BJ (cell line): ENCODE measurements around the gene THAP4. TPM values are rescaled to one million over a fixed set of nuclear protein-coding genes. Genes with fewer than 3 reads are reported as not detected.

Experiments
- CTCF ChIA-PET: fragments of 350-600 bp; formaldehyde crosslinking; extraction: SDS; loops from one replicate; lab custom pipeline; 2021; ENCODE audit warnings: antibody characterized with exemption, inconsistent platforms; lab: Yijun Ruan, JAX
- POLR2A ChIA-PET: fragments of 300-600 bp; sonication (Branson Sonifier 250); formaldehyde crosslinking; extraction: SDS; loops from one replicate; lab custom pipeline; 2021; ENCODE audit warnings: antibody characterized with exemption; lab: Charles Lee
- DNase-seq: peaks from one replicate; pipeline ENCODE4 v3.0.0-alpha.2; 2011; ENCODE audit warnings: low read depth
- H3K27me3 ChIP-seq: 2 replicates; pipeline ENCODE4 v1.6.0; 2011; ENCODE audit warnings: low read length; ENCODE audit not compliant: control insufficient read depth, insufficient read depth
- H3K36me3 ChIP-seq: 2 replicates; pipeline ENCODE4 v1.5.1; 2011; ENCODE audit warnings: low read length; ENCODE audit not compliant: control insufficient read depth, insufficient read depth
- H3K4me3 ChIP-seq: 2 replicates; pipeline ENCODE4 v1.5.1; 2011; ENCODE audit warnings: low read depth, mild to moderate bottlenecking, control low read depth, low read length
- CTCF ChIP-seq: IDR thresholded peaks from 2 replicates; pipeline ENCODE4 v1.5.1; 2011; ENCODE audit warnings: low read depth, mild to moderate bottlenecking, control low read depth, inconsistent platforms, low read length, moderate library complexity; ENCODE audit not compliant: insufficient read depth
- polyA plus RNA-seq: library from polyadenylated mRNA; depleted of rRNA; stranded (reverse); fragments of >200 nt; gene quantifications from 2 replicates; pipeline ENCODE4 v1.2.3, GENCODE V29; 2011

THAP4 gene
- polyA plus RNA-seq, 1 experiment: 50.4 TPM

- CTCF ChIA-PET: interaction anchor here (1.4 to 1.7 kb wide), 2 partner anchors 14 to 197 kb away, joined by 3 to 8 read pairs; no protein-coding TSS in a partner anchor
- no peak overlapping the region for H3K4me3 ChIP-seq
- H3K36me3 ChIP-seq: peaks cover 9% of the 10 kb centered on the region
- H3K27me3 ChIP-seq: no peaks in the 10 kb centered on the region
- DNase-seq: no peak
- TF ChIP-seq CTCF: no peak
- POLR2A ChIA-PET: interaction anchor here (0.7 kb wide), 1 partner anchor 7 kb away, joined by 3 read pairs; the partner anchor contains the start of gene DTYMK
Measured at GRCh38 chr2:241678784-241679540, 42.0 kb upstream of the THAP4 start.

GRCh38 chr2:241678307-241678706 lies 41.3 kb upstream of the THAP4 start:
- DNase-seq: no peak
- H3K36me3 ChIP-seq: peaks cover 9% of the 10 kb centered on the region
- no peak overlapping the region for H3K4me3 ChIP-seq
- POLR2A ChIA-PET: interaction anchor here (0.7 kb wide), 1 partner anchor 8 kb away, joined by 3 read pairs; the partner anchor contains the start of gene DTYMK
- no peaks in the 10 kb centered on the region for H3K27me3 ChIP-seq
- CTCF ChIA-PET: interaction anchor here (1.1 to 1.4 kb wide), 2 partner anchors 9 to 197 kb away, joined by 3 to 5 read pairs; no protein-coding TSS in a partner anchor
- TF ChIP-seq CTCF: no peak

- no peak for DNase-seq
- POLR2A ChIA-PET: no interaction called here
- no peak for TF ChIP-seq CTCF
- H3K36me3 ChIP-seq: peaks cover 9% of the 10 kb centered on the region
- CTCF ChIA-PET: interaction anchor here (0.5 to 1.1 kb wide), 3 partner anchors 8 to 210 kb away, joined by 3 to 5 read pairs (median 4); no protein-coding TSS in a partner anchor
- H3K4me3 ChIP-seq: no peak overlapping the region
- no peaks in the 10 kb centered on the region for H3K27me3 ChIP-seq
Measured at GRCh38 chr2:241677392-241677791, 40.4 kb upstream of the THAP4 start.

DNA sequence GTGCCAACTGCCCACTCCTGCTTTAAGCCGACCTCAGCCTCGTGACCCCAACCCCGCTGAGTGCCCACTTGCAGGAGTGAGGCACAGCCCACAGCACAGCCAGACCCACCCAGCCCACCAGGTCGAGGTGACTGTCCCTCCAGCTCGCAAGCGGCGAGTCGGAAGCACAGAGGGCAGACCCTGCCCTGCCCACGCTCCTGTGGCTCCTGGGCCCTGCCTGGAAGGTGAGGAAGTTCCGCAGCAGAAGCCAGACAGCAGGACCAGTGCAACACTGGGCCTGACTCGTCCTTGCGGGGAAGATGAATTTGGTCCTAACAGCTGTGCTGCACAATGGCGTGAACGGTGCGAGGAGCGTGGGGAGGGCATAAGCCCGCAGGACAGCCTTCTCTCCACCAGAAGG lies 39.7 kb upstream of the THAP4 start:
- no peak for TF ChIP-seq CTCF
- Histone ChIP-seq H3K27me3 (no peaks in the 10 kb centered on the region), H3K36me3 (peaks cover 10% of the 10 kb centered on the region), H3K4me3 (no peak overlapping the region)
- CTCF ChIA-PET: interaction anchor here (0.7 kb wide), 1 partner anchor 211 kb away, joined by 3 read pairs; no protein-coding TSS in a partner anchor
- no peak for DNase-seq
- POLR2A ChIA-PET: no interaction called here

DNA sequence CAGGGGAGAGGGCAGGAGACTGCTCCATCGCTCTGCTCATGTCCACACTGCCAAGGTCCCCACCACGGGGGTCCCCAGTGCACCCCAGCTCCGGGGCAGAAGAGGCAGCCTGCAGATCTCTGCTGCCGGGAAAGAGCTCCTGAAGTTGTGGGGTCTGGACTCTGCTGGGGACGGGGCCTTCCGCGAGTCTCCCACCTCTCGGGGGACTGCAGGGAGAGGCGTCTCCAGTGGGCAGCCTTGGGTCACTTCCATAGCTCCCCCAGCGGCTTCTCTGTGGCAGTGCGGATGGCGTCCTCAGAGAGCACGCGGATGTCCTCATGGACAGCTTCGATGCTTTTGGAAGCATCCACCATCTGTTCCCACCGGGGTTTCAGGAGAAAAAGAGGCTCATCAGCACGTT lies 38.9 kb upstream of the THAP4 start:
- peaks cover 17% of the 10 kb centered on the region for H3K36me3 ChIP-seq
- H3K4me3 ChIP-seq: no peak overlapping the region
- POLR2A ChIA-PET: no interaction called here
- no peak for DNase-seq
- CTCF ChIA-PET: interaction anchor here (1.0 to 2.3 kb wide), 3 partner anchors 11 to 56 kb away, joined by 3 to 10 read pairs (median 5); no protein-coding TSS in a partner anchor
- H3K27me3 ChIP-seq: no peaks in the 10 kb centered on the region
- TF ChIP-seq CTCF: peak; percentile 25; the same call in 1 of the 2 replicates
